KMS-11 (cell line): ENCODE data around the gene TROAP.

Source experiments
- H2AFZ ChIP-seq: fragments of 200-600 bp; sonication (generic); 2 replicates; pipeline ENCODE4 v1.6.1; 2016; ENCODE audit warnings: antibody characterized with exemption, mixed run types, low read depth
- H3K27ac ChIP-seq: fragments of 200-600 bp; sonication (generic); 2 replicates; pipeline ENCODE4 v1.6.1; 2016; ENCODE audit warnings: mild to moderate bottlenecking, mixed run types
- H3K27me3 ChIP-seq: fragments of 200-600 bp; sonication (generic); 2 replicates; pipeline ENCODE4 v1.6.1; 2017; ENCODE audit warnings: mild to moderate bottlenecking, low read depth, mixed run types, moderate library complexity; ENCODE audit not compliant: insufficient read depth
- H3K36me3 ChIP-seq: fragments of 200-600 bp; sonication (generic); 2 replicates; pipeline ENCODE4 v1.6.1; 2017; ENCODE audit warnings: mild to moderate bottlenecking, mixed run types; ENCODE audit not compliant: insufficient read depth
- H3K4me1 ChIP-seq: fragments of 200-600 bp; sonication (generic); 2 replicates; pipeline ENCODE4 v1.6.1; 2016; ENCODE audit warnings: mild to moderate bottlenecking, low read depth, mixed run types; ENCODE audit not compliant: poor library complexity, severe bottlenecking
- H3K4me2 ChIP-seq: fragments of 200-600 bp; sonication (generic); 2 replicates; pipeline ENCODE4 v1.7.0; 2016; ENCODE audit warnings: mild to moderate bottlenecking, mixed run types
- H3K4me3 ChIP-seq: fragments of 200-600 bp; sonication (generic); IDR thresholded peaks from 2 replicates; pipeline ENCODE4 v1.6.1; 2017; ENCODE audit warnings: low read depth, low read length, mixed read lengths; ENCODE audit not compliant: insufficient read depth
- H3K79me2 ChIP-seq: fragments of 200-600 bp; sonication (generic); 2 replicates; pipeline ENCODE4 v1.6.1; 2016; ENCODE audit warnings: low read depth, mixed run types; ENCODE audit not compliant: insufficient read depth
- H3K9ac ChIP-seq: fragments of 200-600 bp; sonication (generic); 2 replicates; pipeline ENCODE4 v1.6.1; 2016; ENCODE audit warnings: mild to moderate bottlenecking, mixed run types
- H4K20me1 ChIP-seq: fragments of 200-600 bp; sonication (generic); 2 replicates; pipeline ENCODE4 v1.6.1; 2016; ENCODE audit warnings: mild to moderate bottlenecking, mixed run types; ENCODE audit not compliant: insufficient read depth
- TF ChIP-seq, protein P1 (sequence below): fragments of 200-600 bp; sonication (generic); conservative IDR thresholded peaks from 2 replicates; pipeline ENCODE4 v1.6.1; 2017; ENCODE audit warnings: low read depth, mild to moderate bottlenecking, antibody characterized with exemption, low read length, moderate library complexity, mixed read lengths

Gene TROAP

GRCh38 chr12:49338830-49339463 is 15.9 kb downstream of the TROAP start:
- H2AFZ ChIP-seq, result no peak overlapping the region
- H3K27me3 ChIP-seq, result peaks cover 23% of the 10 kb centered on the region
- no peaks in the 10 kb centered on the region for H3K79me2 ChIP-seq
- H3K9ac ChIP-seq, result no peak overlapping the region
- TF ChIP-seq, protein P1, sequence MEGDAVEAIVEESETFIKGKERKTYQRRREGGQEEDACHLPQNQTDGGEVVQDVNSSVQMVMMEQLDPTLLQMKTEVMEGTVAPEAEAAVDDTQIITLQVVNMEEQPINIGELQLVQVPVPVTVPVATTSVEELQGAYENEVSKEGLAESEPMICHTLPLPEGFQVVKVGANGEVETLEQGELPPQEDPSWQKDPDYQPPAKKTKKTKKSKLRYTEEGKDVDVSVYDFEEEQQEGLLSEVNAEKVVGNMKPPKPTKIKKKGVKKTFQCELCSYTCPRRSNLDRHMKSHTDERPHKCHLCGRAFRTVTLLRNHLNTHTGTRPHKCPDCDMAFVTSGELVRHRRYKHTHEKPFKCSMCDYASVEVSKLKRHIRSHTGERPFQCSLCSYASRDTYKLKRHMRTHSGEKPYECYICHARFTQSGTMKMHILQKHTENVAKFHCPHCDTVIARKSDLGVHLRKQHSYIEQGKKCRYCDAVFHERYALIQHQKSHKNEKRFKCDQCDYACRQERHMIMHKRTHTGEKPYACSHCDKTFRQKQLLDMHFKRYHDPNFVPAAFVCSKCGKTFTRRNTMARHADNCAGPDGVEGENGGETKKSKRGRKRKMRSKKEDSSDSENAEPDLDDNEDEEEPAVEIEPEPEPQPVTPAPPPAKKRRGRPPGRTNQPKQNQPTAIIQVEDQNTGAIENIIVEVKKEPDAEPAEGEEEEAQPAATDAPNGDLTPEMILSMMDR, result no peak
- no peaks in the 10 kb centered on the region for H3K36me3 ChIP-seq
- no peak overlapping the region for H3K4me3 ChIP-seq
- H3K4me2 ChIP-seq, result no peak overlapping the region
- peaks cover 12% of the 10 kb centered on the region for H3K4me1 ChIP-seq
- no peak overlapping the region for H3K27ac ChIP-seq
- H4K20me1 ChIP-seq, result no peaks in the 10 kb centered on the region

- no peaks in the 10 kb centered on the region for H4K20me1 ChIP-seq
- H3K79me2 ChIP-seq, result no peaks in the 10 kb centered on the region
- H3K36me3 ChIP-seq, result no peaks in the 10 kb centered on the region
- no peak overlapping the region for H3K9ac ChIP-seq
- H3K27me3 ChIP-seq, result peaks cover 28% of the 10 kb centered on the region
- H3K27ac ChIP-seq, result no peak overlapping the region
- no peak overlapping the region for H3K4me3 ChIP-seq
- no peak overlapping the region for H2AFZ ChIP-seq
- TF ChIP-seq, protein P1, result no peak
- H3K4me2 ChIP-seq, result no peak overlapping the region
- H3K4me1 ChIP-seq, result peaks cover 15% of the 10 kb centered on the region
Measured at GRCh38 chr12:49339464-49339861, 16.4 kb downstream of the TROAP start.

DNA sequence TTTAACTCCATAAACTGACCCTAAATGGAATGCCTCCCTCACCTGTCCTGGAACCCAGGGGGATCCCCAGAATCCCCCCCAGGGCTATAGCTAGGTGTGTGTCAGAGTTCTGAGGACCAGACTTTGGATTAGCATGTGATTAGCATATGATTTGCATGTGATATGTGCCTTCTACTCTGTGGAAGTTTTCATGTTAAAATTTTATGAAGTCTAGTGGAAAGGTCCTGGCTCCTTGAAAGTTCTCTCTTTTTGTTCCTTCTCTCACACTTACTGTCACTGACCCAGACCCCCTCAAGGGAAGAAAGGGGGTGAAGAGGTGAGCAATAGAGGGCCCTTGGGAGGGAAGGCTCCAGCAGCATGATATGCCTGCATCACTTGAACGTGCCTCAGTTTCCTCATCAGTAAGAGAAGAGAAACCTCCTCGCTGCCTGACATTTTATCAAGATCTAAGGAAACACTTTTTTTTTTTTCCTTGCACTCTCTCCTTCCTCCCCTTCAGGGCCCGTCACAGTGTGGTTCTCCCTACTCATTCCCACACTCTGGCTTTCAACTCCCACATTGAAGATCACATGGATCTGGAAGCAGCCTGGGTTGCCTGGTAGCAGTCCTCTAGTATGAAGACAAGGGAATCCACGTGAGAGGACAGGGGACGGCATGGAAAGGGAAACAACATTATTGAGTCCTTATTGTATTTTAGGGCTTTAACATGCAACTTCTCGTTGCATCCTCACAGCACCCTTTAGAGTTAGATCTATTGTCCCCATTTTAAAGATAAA is 17.2 kb downstream of the TROAP start:
- TF ChIP-seq, protein P1, result no peak
- H3K27me3 ChIP-seq, result peaks cover 35% of the 10 kb centered on the region

GRCh38 chr12:49340971-49341776 is 18.1 kb downstream of the TROAP start:
- TF ChIP-seq, protein P1, result no peak
- Histone ChIP-seq H3K27ac (no peak overlapping the region), H3K4me3 (no peak overlapping the region), H3K27me3 (peaks cover 43% of the 10 kb centered on the region), H2AFZ (no peak overlapping the region), H3K4me2 (no peak overlapping the region; the same call in 1 of the 2 replicates), H4K20me1 (no peaks in the 10 kb centered on the region), H3K79me2 (no peaks in the 10 kb centered on the region), H3K36me3 (no peaks in the 10 kb centered on the region), H3K4me1 (peaks cover 23% of the 10 kb centered on the region), H3K9ac (no peak overlapping the region)

More for the DNA sequence above, 17.2 kb downstream of the TROAP start:
- Histone ChIP-seq H3K4me3 (no peak overlapping the region), H3K9ac (no peak overlapping the region), H3K36me3 (no peaks in the 10 kb centered on the region), H4K20me1 (no peaks in the 10 kb centered on the region), H3K79me2 (no peaks in the 10 kb centered on the region), H3K4me1 (peaks cover 15% of the 10 kb centered on the region), H3K27ac (no peak overlapping the region), H2AFZ (no peak overlapping the region), H3K4me2 (no peak overlapping the region)
